Mammary epithelial cell (primary cell): Measurements from ENCODE around the gene EFCAB6.

Experiments used
- CTCF ChIP-seq, 2 donors: IDR thresholded peaks in 1 of 2; conservative IDR thresholded peaks in 1 of 2; 2 replicates each; pipeline ENCODE4 v1.5.1; 2011 to 2012; ENCODE audit warnings: inconsistent platforms in 2 of 2, low read length in 2 of 2, mild to moderate bottlenecking in 2 of 2, control low read depth in 1 of 2, low read depth in 1 of 2; ENCODE audit not compliant: insufficient read depth in 1 of 2; ENCODE audit errors: extremely low read depth in 1 of 2
- EZH2 ChIP-seq: IDR thresholded peaks from 2 replicates; pipeline ENCODE4 v1.6.1; 2012; ENCODE audit warnings: low read length, inconsistent platforms, borderline replicate concordance

DNA sequence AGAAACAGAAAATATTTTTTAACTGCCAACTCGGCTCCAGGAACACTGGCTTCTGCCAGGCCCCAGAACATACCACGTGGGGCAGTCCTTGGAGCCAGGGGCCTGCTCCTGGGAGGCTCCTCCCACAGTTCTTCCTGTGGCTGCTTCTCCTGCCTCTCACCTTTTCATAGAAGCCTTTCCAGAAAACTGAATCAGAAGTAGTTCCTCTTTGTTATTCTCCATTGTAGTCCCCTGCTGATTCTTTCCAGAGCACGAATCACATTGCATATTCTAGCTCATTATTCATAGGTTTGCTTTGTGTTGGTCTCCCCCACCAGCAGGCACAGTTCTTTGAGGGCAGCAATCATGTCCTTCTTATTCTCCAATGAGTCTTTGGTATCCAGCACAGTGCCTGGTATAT lies 106.0 kb downstream of the EFCAB6 start:
- no peak for TF ChIP-seq CTCF (conservative IDR thresholded peaks at IDR 0.05 in 1 of 2, IDR thresholded peaks at IDR 0.05 in 1 of 2; ENCODE audit: extremely low read depth in 1 of 2, insufficient read depth in 1 of 2, low read depth in 1 of 2, low read length in 2 of 2)
- TF ChIP-seq EZH2 = no peak
